H9 (cell line): ENCODE results near the gene TMEM132D. TPM values are rescaled to one million over a fixed set of nuclear protein-coding genes. Genes with fewer than 3 reads are reported as not detected.

Experiments used
- DNase-seq: peaks from one replicate; pipeline ENCODE4 v3.0.0-alpha.2; 2017
- H2AFZ ChIP-seq: one replicate; pipeline ENCODE4 v1.6.1; 2013; ENCODE audit warnings: mild to moderate bottlenecking, low read length, control low read depth, moderate library complexity
- H2AK5ac ChIP-seq: 2 replicates; pipeline ENCODE4 v1.6.1; 2013; ENCODE audit warnings: low read length, control low read depth, mixed read lengths; ENCODE audit not compliant: insufficient read length
- H2BK120ac ChIP-seq: one replicate; pipeline ENCODE4 v1.6.1; 2013; ENCODE audit warnings: low read depth, mild to moderate bottlenecking, low read length, control low read depth, inconsistent platforms; ENCODE audit not compliant: poor library complexity, severe bottlenecking
- H2BK12ac ChIP-seq: 2 replicates; pipeline ENCODE4 v1.6.1; 2013; ENCODE audit warnings: low read length, control low read depth, mixed read lengths, low read depth; ENCODE audit not compliant: insufficient read length
- H2BK15ac ChIP-seq: 2 replicates; pipeline ENCODE4 v1.6.1; 2013; ENCODE audit warnings: low read depth, low read length, control low read depth
- H2BK20ac ChIP-seq: one replicate; pipeline ENCODE4 v1.6.1; 2013; ENCODE audit warnings: low read depth, mild to moderate bottlenecking, low read length, control low read depth, inconsistent platforms; ENCODE audit not compliant: poor library complexity, severe bottlenecking
- H2BK5ac ChIP-seq: 2 replicates; pipeline ENCODE4 v1.6.1; 2013; ENCODE audit warnings: low read length, control low read depth, mixed read lengths; ENCODE audit not compliant: insufficient read length
- H3K14ac ChIP-seq: 2 replicates; pipeline ENCODE4 v1.6.1; 2013; ENCODE audit warnings: low read length, control low read depth; ENCODE audit not compliant: insufficient read depth
- H3K18ac ChIP-seq: 2 replicates; pipeline ENCODE4 v1.6.1; 2013; ENCODE audit warnings: low read depth, mild to moderate bottlenecking, mixed read lengths, low read length, control low read depth; ENCODE audit not compliant: insufficient read length
- H3K23ac ChIP-seq: 2 replicates; pipeline ENCODE4 v1.6.1; 2013; ENCODE audit warnings: low read length, control low read depth, mixed read lengths, low read depth; ENCODE audit not compliant: insufficient read length
- H3K23me2 ChIP-seq: 2 replicates; pipeline ENCODE4 v1.6.1; 2013; ENCODE audit warnings: low read depth, mild to moderate bottlenecking, mixed read lengths, low read length, control low read depth; ENCODE audit not compliant: insufficient read length, poor library complexity, severe bottlenecking
- H3K27ac ChIP-seq: 2 replicates; pipeline ENCODE4 v1.5.1; 2013; ENCODE audit warnings: low read length, control low read depth, mixed read lengths, low read depth; ENCODE audit not compliant: insufficient read length
- H3K27me3 ChIP-seq: 2 replicates; pipeline ENCODE4 v1.6.1; 2013; ENCODE audit warnings: low read length, control low read depth, inconsistent platforms; ENCODE audit not compliant: insufficient read depth
- H3K4ac ChIP-seq: 2 replicates; pipeline ENCODE4 v1.6.1; 2013; ENCODE audit warnings: low read depth, mild to moderate bottlenecking, control low read depth, inconsistent platforms, low read length, moderate library complexity
- H3K4me1 ChIP-seq: 2 replicates; pipeline ENCODE4 v1.6.1; 2013; ENCODE audit warnings: low read length, control low read depth, inconsistent platforms; ENCODE audit not compliant: insufficient read depth
- H3K4me2 ChIP-seq: 2 replicates; pipeline ENCODE4 v1.6.1; 2013; ENCODE audit warnings: low read length, control low read depth, mixed read lengths; ENCODE audit not compliant: insufficient read length, insufficient read depth
- H3K56ac ChIP-seq: 2 replicates; pipeline ENCODE4 v1.6.1; 2013; ENCODE audit warnings: low read depth, mild to moderate bottlenecking, mixed read lengths, low read length, control low read depth; ENCODE audit not compliant: insufficient read length
- H3K79me1 ChIP-seq: 2 replicates; pipeline ENCODE4 v1.6.1; 2013; ENCODE audit warnings: low read depth, mild to moderate bottlenecking, moderate library complexity, low read length, control low read depth, inconsistent platforms; ENCODE audit not compliant: insufficient read depth, poor library complexity, severe bottlenecking
- H3K79me2 ChIP-seq: 2 replicates; pipeline ENCODE4 v1.6.1; 2013; ENCODE audit warnings: low read length, control low read depth, inconsistent platforms; ENCODE audit not compliant: insufficient read depth
- H3K9ac ChIP-seq: 2 replicates; pipeline ENCODE4 v1.6.1; 2013; ENCODE audit warnings: low read length, control low read depth, mixed read lengths; ENCODE audit not compliant: insufficient read length; ENCODE audit errors: extremely low read depth
- H3K9me3 ChIP-seq: one replicate; pipeline ENCODE4 v1.6.1; 2013; ENCODE audit warnings: low read depth, low read length, inconsistent platforms; ENCODE audit not compliant: control insufficient read depth
- H3T11ph ChIP-seq: one replicate; pipeline ENCODE4 v1.6.1; 2013; ENCODE audit warnings: mild to moderate bottlenecking, low read length, control low read depth, inconsistent platforms
- H4K20me1 ChIP-seq: one replicate; pipeline ENCODE4 v1.6.1; 2013; ENCODE audit not compliant: control insufficient read depth, insufficient read length, insufficient read depth
- H4K5ac ChIP-seq: 2 replicates; pipeline ENCODE4 v1.6.1; 2013; ENCODE audit warnings: low read depth, mild to moderate bottlenecking, mixed read lengths, low read length, control low read depth; ENCODE audit not compliant: insufficient read length
- H4K8ac ChIP-seq: replicated peaks from 2 replicates; pipeline ENCODE4 v1.6.1; 2013; ENCODE audit warnings: low read length, control low read depth, mixed read lengths, low read depth; ENCODE audit not compliant: insufficient read length
- H4K91ac ChIP-seq: 2 replicates; pipeline ENCODE4 v1.6.1; 2013; ENCODE audit warnings: low read depth, mild to moderate bottlenecking, moderate library complexity, mixed read lengths, low read length, control low read depth; ENCODE audit not compliant: insufficient read length
- H3K27ac Mint-ChIP-seq, 3 experiments: 2 replicates in 2 of 3; 3 replicates in 1 of 3; pipeline ENCODE4 v1.8.0; 2020 to 2021; ENCODE audit warnings: mixed read lengths in 3 of 3, mild to moderate bottlenecking in 1 of 3, moderate library complexity in 1 of 3
- H3K27me3 Mint-ChIP-seq: 2 replicates; pipeline ENCODE4 v1.8.0; 2021; ENCODE audit warnings: low read depth, mild to moderate bottlenecking, moderate library complexity, mixed read lengths
- H3K36me3 Mint-ChIP-seq, 3 experiments: 2 replicates in 2 of 3; 3 replicates in 1 of 3; pipeline ENCODE4 v1.8.0; 2020 to 2021; ENCODE audit warnings: low read depth in 3 of 3, mixed read lengths in 3 of 3; ENCODE audit not compliant: insufficient read depth in 1 of 3
- H3K4me1 Mint-ChIP-seq, 2 experiments: 2 replicates each; pipeline ENCODE4 v1.8.0; 2020; ENCODE audit warnings: mixed read lengths in 2 of 2
- H3K4me3 Mint-ChIP-seq, 2 experiments: 2 replicates in 1 of 2; 3 replicates in 1 of 2; pipeline ENCODE4 v1.8.0; 2020 to 2021; ENCODE audit warnings: mild to moderate bottlenecking in 2 of 2, mixed read lengths in 2 of 2, moderate library complexity in 1 of 2
- H3K9me3 Mint-ChIP-seq, 2 experiments: 2 replicates in 1 of 2; 3 replicates in 1 of 2; pipeline ENCODE4 v1.8.0; 2020; ENCODE audit warnings: mild to moderate bottlenecking in 2 of 2, mixed read lengths in 2 of 2, moderate library complexity in 1 of 2
- CTCF ChIP-seq: fragments of 200-600 bp; sonication (generic); conservative IDR thresholded peaks from 3 replicates; pipeline ENCODE4 v1.8.0; 2021; ENCODE audit warnings: antibody characterized with exemption, mild to moderate bottlenecking
- WGBS: extraction: QIAGEN DNeasy Blood & Tissue Kit; methylation state at CpG from one replicate; pipeline ENCODE4 v1.1.7; 2013; ENCODE audit warnings: missing lambda C conversion rate, low lambda C conversion rate, mixed read lengths; ENCODE audit not compliant: insufficient read length; ENCODE audit errors: extremely low coverage; 5-methylcytosine and 5-hydroxymethylcytosine counted together
- total RNA-seq: library from RNA; stranded (reverse); gene quantifications from 2 replicates; pipeline ENCODE4 v1.2.1, GENCODE V29; 2021

Gene TMEM132D
- total RNA-seq, 1 experiment from 2014 or later = 6.1 TPM

- H3K23ac ChIP-seq = no peak overlapping the region
- DNase-seq = no peak
- peaks cover 0 to 8% (median 4%) of the 10 kb centered on the region in 3 experiments; a peak in 4 of 7 replicates for H3K36me3 Mint-ChIP-seq
- H3K27me3 Mint-ChIP-seq = no peaks in the 10 kb centered on the region
- no peaks in the 10 kb centered on the region for H3K9me3 Mint-ChIP-seq
- WGBS = no CpG with 5 or more reads among the region's 10 CpGs
- H3K4me3 Mint-ChIP-seq = no peak overlapping the region
- no peak overlapping the region for H3K4ac ChIP-seq
- H2BK20ac ChIP-seq = no peak overlapping the region
- no peak overlapping the region for H3T11ph ChIP-seq
- no peak overlapping the region for H2BK12ac ChIP-seq
- no peak overlapping the region for H2BK15ac ChIP-seq
- H3K56ac ChIP-seq = no peak overlapping the region
- no peak overlapping the region for H3K4me2 ChIP-seq
- no peaks in the 10 kb centered on the region for H3K79me1 ChIP-seq
- no peak overlapping the region for H4K91ac ChIP-seq
- H3K27ac ChIP-seq = no peak overlapping the region
- H3K9ac ChIP-seq = no peak overlapping the region
- H2AFZ ChIP-seq = no peak overlapping the region
- no peaks in the 10 kb centered on the region for H4K20me1 ChIP-seq
- H3K4me1 ChIP-seq = no peaks in the 10 kb centered on the region
- H2BK5ac ChIP-seq = no peak overlapping the region
- H3K4me1 Mint-ChIP-seq = no peaks in the 10 kb centered on the region
- no peak overlapping the region for H2AK5ac ChIP-seq
- no peaks in the 10 kb centered on the region for H3K27me3 ChIP-seq
- no peak overlapping the region for H4K5ac ChIP-seq
- no peak overlapping the region for H3K27ac Mint-ChIP-seq
- H3K14ac ChIP-seq = no peak overlapping the region
- no peak overlapping the region for H4K8ac ChIP-seq
- TF ChIP-seq CTCF = no peak
- no peaks in the 10 kb centered on the region for H3K23me2 ChIP-seq
- no peaks in the 10 kb centered on the region for H3K79me2 ChIP-seq
- no peak overlapping the region for H2BK120ac ChIP-seq
- H3K9me3 ChIP-seq = no peaks in the 10 kb centered on the region
- no peak overlapping the region for H3K18ac ChIP-seq
Observed at GRCh38 chr12:129481921-129482320, 421.9 kb downstream of the TMEM132D start.
